ENCODE results near the gene PRKN.

The PRKN gene

GRCh38 chr6:162230147-162230752, 497.3 kb downstream of the PRKN start:
- no peak for DNase-seq

DNA sequence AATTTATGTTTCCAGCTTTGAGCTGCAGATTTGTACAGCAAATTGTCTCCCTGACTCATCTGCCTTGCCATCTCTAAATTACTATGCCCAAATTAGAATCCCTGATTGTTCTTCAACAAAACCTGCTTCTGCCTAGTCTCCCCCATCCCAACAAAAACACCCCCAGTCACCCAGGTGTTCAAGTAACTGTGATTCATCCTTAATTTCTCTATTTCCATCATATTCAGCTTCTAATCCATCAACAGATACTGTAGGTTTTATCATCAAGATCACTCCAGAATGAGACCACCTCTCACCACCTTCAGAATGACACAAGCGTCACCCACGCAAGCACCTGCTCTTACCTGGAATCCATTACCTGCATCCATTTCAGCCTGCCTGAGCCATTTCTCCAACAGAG, 498.5 kb downstream of the PRKN start:
- DNase-seq: no peak

DNA sequence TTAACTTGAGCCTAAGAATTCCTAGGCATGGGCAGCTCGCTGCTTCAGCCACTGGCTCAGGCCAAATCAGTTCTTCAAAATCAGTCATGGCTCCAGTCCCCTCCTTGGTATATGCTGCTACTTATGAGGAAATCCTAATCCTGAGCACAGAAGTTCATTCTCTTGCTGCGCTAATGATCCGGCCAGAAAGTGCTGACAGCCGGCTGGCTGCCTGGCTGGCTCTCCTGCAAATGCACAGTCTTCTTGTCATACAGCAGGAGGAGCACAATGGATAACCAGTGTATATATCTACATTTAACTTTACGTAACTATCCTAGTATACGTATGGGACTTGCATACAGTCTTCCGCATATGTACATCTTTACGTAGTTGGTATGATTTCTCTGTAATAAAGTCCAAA, 500.8 kb downstream of the PRKN start:
- no peak for DNase-seq

DNA sequence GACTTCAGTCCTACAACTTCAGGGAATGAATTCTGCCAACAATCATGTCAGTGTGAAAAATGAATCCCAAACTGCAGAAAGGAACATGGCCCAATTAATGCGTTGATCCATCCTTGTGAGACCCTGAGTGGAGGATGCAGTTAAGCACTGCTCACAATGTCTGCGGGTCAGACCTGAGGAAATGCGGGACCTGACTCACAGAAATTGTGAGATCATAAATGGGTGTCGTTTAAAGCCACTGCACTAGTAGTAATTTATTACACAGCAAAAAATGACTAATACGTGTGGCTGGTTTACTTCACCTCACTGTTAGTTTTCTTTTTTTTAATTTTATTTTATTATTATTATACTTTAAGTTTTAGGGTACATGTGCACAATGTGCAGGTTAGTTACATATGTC, 505.0 kb downstream of the PRKN start:
- DNase-seq: no peak

- DNase-seq: no peak
Observed at GRCh38 chr6:162220876-162221275, 506.7 kb downstream of the PRKN start.

DNA sequence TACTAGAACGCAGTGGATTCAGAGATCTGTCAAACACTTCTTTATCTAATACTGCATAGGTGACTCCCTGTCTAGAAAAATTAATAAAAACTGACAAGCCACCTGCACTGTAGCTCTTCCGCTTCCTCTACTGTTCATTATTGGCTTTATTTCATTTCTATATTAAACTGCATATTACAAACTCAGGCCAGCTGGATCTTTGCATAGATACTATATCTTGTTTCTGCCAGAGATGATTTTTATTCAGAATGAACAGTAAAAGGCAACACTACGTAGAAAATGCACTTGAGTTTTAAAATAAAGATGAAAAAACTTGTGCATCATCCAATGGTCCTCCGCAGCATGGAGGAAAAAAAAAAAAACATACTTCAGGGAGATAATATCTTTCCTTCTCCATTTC, 508.3 kb downstream of the PRKN start:
- no peak for DNase-seq

GRCh38 chr6:162217811-162218493, 509.6 kb downstream of the PRKN start:
- DNase-seq: no peak

DNA sequence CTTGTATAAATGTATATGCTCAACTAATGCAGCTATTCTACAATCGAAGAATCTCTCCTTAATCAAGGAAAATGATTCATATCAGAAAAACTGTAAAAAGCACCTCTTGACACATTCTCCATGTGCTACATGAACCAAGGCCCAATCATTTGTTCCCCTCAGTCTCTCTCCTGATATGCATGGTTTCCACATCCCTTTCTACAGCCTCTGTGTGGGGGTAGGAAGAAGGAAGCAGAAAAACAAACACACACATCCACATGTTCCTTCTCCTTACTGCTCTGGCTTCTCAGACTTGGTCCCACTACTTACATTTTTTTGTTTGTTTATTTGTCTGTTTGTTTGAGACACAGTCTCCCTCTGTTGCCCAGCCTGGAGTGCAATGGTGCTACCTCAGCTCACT, 510.5 kb downstream of the PRKN start:
- no peak for DNase-seq

DNA sequence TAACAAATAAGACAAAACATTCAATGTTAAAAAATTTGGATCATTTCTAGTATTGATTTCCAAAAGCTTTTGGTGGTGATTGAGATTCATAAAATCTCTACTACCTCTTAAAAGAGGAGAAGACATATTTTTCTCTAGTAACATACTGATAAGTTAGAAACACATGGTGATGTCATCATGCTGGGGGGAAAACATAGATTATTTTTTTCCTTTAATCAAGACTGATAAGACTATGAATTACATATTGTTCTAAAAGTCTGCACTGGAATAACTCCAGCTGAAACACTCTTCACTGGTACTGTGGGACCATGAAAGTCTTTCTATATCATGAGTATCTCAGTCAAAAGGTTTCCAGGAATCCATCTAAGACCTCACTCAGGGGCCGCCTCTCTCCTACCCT, 515.8 kb downstream of the PRKN start:
- DNase-seq: no peak

DNA sequence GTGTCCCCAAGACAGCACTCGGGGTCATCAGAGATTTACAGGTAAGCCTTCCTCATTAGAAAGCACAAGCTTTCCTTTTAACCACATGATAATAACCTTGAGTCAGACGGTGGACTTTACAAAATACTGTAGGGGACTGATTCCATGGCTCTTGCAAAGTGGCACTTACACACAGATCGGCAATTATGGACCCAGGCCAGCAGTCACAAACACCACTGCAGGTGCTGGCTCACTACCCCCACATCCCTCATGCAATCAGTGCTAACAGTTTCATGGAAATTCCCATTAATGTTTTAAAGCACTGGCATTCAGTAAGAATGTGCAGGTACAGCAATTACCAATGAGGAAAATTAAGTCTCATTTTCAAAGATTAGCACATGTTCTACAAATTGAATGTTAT, 516.5 kb downstream of the PRKN start:
- DNase-seq: no peak

- DNase-seq: no peak
Observed at GRCh38 chr6:162203287-162203686, 524.3 kb downstream of the PRKN start.

- no peak for DNase-seq
Observed at GRCh38 chr6:162200945-162201690, 526.4 kb downstream of the PRKN start.

DNA sequence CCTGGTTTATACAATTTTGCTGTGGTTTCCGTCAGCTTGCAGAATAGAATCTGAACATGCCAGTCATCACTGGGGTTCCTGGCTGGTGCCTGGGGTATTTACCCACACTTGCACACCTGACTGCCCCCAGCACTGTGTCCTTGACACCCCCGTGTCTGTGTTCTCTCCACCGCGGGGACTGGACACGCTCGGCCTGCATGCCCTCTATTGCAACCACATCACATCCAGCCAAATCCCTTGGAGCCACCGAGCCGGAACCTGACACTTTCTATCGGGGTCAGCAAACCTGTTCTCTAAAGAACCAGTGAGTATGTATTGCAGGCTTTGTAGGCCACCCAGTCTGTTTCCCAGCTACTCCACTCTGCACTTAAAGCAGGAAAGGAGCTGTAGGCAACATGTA, 527.5 kb downstream of the PRKN start:
- no peak for DNase-seq

DNA sequence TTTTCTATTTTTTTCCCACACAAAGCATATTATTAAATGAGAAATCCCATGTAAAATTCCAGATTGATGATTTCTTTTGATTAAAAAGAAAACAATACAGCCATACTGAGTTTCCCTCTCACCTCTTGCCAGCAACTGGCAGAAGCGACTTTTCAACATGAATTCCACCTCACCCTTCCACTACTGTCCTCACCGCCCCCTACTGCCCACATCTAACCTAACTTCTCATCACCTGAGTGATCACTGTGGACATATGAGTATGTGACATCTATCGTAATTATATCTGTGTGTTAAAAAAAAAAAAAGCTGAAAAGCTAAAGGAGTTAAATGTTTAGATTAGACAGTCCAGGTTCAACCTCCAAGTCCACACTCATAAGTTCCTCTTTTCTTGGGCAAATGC, 528.6 kb downstream of the PRKN start:
- DNase-seq: no peak

DNA sequence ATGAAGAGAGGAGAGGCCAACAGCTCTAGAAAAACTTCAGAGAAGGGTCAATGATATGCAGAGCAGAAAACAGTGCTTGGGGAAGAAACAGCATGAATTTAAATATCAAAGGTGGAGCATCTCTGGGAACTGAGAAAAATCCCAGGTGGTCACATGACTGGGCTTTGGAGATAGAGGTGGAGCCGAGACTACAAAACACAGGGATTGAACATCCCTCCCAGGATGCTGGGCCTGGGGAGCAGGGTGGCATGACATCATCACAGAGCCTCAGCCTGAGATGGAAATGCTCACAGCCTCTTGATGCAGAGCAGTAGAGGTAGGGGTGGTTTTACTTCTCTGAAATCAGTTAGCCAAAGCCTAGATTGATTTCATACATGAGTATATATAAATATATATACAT, 529.5 kb downstream of the PRKN start:
- no peak for DNase-seq

DNA sequence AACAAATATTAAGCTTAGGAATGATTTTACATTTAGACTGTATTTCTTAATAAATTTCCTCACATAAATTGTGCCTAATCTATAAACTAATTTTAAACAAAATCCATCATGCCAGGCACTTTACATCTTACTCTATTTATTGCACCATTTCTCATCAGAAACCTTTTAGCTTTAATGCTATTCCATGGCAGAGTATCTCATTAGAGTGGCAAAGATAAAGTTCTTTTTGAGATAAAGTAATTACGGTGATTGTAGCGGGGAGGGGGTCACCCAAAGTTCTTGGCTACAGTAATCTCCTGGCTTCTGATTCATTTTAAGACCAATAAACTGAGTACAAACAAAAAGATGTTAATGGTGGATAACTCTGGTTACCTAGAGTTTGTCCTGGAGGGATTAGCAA, 532.1 kb downstream of the PRKN start:
- DNase-seq: no peak

DNA sequence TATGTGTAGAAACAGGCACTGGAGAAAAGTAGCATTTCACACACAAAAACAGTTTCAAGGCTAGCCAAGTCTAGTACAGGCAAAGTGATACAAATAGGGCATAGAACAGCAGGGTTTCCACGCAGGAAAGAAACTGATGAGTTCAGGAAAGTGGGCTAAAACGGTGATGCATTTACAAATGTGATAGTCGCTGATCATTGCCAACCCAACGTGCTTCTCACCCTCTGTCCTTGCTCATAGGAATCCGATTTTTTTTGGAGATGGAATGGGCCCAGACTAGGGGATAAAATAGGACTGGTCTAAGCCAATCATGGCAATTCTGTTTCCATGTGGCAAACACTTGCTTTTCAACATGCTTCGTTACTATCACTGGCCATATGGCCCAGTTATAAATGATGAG, 536.6 kb downstream of the PRKN start:
- DNase-seq: peak in 1 of 14 donors; percentile 62

GRCh38 chr6:162187168-162187935, 540.2 kb downstream of the PRKN start:
- no peak for DNase-seq

GRCh38 chr6:162184465-162184864, 543.1 kb downstream of the PRKN start:
- no peak for DNase-seq

- DNase-seq: no peak
Observed at GRCh38 chr6:162181741-162182401, 545.7 kb downstream of the PRKN start.

GRCh38 chr6:162181111-162181510, 546.5 kb downstream of the PRKN start:
- DNase-seq: no peak

- DNase-seq: peak in 2 of 14 donors; percentile 20 to 93
Observed at GRCh38 chr6:162179196-162179951, 548.2 kb downstream of the PRKN start.
